ENCODE data around the gene RAB19.
"Not testable (repeated sequence)": the region's sequence is repeated elsewhere in the genome, so short reads cannot be mapped to it uniquely, and the experiment has no call there.

DNA sequence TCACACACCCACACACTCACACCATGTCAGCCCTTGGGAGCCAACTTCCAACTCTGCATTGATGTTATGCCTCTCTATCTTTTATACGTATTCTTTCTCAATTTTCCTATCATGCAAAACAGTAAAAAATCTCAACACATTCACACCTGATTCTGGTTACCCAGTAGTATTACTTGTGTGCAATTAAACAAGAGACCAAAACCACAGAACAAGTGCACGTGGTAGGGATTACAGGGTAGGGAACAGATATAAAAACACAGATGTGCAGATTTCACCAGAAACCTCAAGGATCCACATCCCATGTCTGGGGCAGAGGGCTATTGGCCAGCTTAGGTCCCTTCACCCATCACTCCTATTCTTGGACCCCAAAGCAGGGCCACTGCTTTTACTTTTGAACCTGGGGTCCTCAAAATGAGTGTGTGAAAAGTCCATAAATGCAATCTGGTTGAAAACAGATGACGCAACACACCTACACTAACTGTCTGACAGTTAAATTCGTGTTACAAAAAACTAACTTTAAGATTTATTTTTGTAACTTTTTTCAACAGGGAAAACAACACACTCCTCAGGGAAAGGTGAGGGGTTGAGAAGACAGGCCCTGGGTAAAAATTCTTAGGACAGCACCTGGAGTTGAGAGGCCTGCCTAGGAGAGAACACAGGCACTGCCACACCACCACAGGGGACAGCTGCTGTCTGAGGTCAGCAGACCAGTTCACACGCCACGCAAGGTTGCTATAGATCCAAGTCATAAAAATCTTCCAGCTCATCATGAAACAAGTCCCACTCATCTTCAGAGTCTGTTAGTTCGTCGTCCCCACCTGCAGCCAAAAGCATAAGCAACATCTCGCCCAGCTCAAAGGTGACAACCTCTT is 50.2 kb downstream of the RAB19 start:
- TF ChIP-seq POLR2A, POLR2AphosphoS5 (IDR thresholded peaks at IDR 0.05; ENCODE audit: low read depth, low read length): not testable (repeated sequence)
